Osteocyte (in vitro differentiated cells): ENCODE results near the gene KSR2. TPM values are rescaled to one million over a fixed set of nuclear protein-coding genes. Genes with fewer than 3 reads are reported as not detected.

Source experiments
- DNase-seq: peaks from one replicate; pipeline ENCODE4 v3.0.0; 2021; ENCODE audit warnings: mixed read lengths; ENCODE audit not compliant: unreplicated experiment; ENCODE audit errors: extremely low spot score
- H3K27ac Mint-ChIP-seq: one replicate; pipeline ENCODE4 v1.8.0; 2021; ENCODE audit warnings: mild to moderate bottlenecking, mixed read lengths; ENCODE audit not compliant: unreplicated experiment
- H3K27me3 Mint-ChIP-seq: one replicate; pipeline ENCODE4 v1.8.0; 2021; ENCODE audit warnings: mixed read lengths; ENCODE audit not compliant: unreplicated experiment
- H3K36me3 Mint-ChIP-seq: one replicate; pipeline ENCODE4 v1.8.0; 2021; ENCODE audit warnings: mixed read lengths; ENCODE audit not compliant: unreplicated experiment
- H3K4me1 Mint-ChIP-seq: one replicate; pipeline ENCODE4 v1.8.0; 2021; ENCODE audit warnings: mixed read lengths; ENCODE audit not compliant: unreplicated experiment
- H3K4me3 Mint-ChIP-seq: one replicate; pipeline ENCODE4 v1.8.0; 2021; ENCODE audit warnings: mild to moderate bottlenecking, moderate library complexity, mixed read lengths; ENCODE audit not compliant: unreplicated experiment
- H3K9me3 Mint-ChIP-seq: one replicate; pipeline ENCODE4 v1.8.0; 2021; ENCODE audit warnings: mixed read lengths; ENCODE audit not compliant: unreplicated experiment
- total RNA-seq: library from RNA; stranded (reverse); gene quantifications from 2 replicates; pipeline ENCODE4 v1.2.1, GENCODE V29; 2021
- TF ChIP-seq, protein P1 (sequence below): fragments of 200-600 bp; sonication (generic); IDR thresholded peaks from 2 replicates; pipeline ENCODE4 v1.5.0; 2021; ENCODE audit warnings: antibody characterized with exemption, mild to moderate bottlenecking, moderate library complexity

Gene KSR2
- total RNA-seq, 1 donor from 2014 or later: not detected

DNA sequence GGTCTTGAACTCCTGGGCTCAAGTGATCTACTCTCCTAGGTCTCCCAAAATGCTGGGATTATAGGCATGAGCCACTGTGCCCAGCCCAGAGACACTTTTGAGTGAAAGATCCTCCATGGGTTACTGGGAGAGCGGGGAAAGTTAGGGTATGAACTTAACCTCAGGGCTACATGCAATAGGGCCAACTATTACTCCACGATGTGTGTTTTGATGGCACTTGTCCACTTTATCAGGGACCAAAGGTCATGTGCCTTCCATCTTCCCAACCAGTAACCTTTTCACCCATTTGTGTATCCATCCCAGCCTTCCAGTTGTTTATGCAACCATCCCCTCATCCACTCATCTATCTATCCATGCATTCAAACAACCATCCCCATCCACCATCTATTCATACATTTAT, 546.8 kb downstream of the KSR2 start:
- H3K36me3 Mint-ChIP-seq: no peaks in the 10 kb centered on the region
- no peaks in the 10 kb centered on the region for H3K4me1 Mint-ChIP-seq
- TF ChIP-seq, protein P1, sequence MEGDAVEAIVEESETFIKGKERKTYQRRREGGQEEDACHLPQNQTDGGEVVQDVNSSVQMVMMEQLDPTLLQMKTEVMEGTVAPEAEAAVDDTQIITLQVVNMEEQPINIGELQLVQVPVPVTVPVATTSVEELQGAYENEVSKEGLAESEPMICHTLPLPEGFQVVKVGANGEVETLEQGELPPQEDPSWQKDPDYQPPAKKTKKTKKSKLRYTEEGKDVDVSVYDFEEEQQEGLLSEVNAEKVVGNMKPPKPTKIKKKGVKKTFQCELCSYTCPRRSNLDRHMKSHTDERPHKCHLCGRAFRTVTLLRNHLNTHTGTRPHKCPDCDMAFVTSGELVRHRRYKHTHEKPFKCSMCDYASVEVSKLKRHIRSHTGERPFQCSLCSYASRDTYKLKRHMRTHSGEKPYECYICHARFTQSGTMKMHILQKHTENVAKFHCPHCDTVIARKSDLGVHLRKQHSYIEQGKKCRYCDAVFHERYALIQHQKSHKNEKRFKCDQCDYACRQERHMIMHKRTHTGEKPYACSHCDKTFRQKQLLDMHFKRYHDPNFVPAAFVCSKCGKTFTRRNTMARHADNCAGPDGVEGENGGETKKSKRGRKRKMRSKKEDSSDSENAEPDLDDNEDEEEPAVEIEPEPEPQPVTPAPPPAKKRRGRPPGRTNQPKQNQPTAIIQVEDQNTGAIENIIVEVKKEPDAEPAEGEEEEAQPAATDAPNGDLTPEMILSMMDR: no peak
- H3K4me3 Mint-ChIP-seq: no peak overlapping the region
- H3K9me3 Mint-ChIP-seq: peaks cover 5% of the 10 kb centered on the region
- H3K27ac Mint-ChIP-seq: no peak overlapping the region
- H3K27me3 Mint-ChIP-seq: peaks cover 8% of the 10 kb centered on the region
- no peak for DNase-seq

- TF ChIP-seq, protein P1: no peak
- H3K27ac Mint-ChIP-seq: no peak overlapping the region
- H3K9me3 Mint-ChIP-seq: peaks cover 5% of the 10 kb centered on the region
- H3K4me3 Mint-ChIP-seq: no peak overlapping the region
- no peak for DNase-seq
- no peaks in the 10 kb centered on the region for H3K4me1 Mint-ChIP-seq
- no peaks in the 10 kb centered on the region for H3K36me3 Mint-ChIP-seq
- peaks cover 8% of the 10 kb centered on the region for H3K27me3 Mint-ChIP-seq
Observed at GRCh38 chr12:117421068-117421752, 547.6 kb downstream of the KSR2 start.

- Mint-ChIP-seq H3K36me3 (no peaks in the 10 kb centered on the region), H3K9me3 (no peaks in the 10 kb centered on the region), H3K4me1 (no peaks in the 10 kb centered on the region), H3K27me3 (peaks cover 6% of the 10 kb centered on the region), H3K27ac (no peak overlapping the region), H3K4me3 (no peak overlapping the region)
- DNase-seq: no peak
- TF ChIP-seq, protein P1: no peak
Observed at GRCh38 chr12:117417004-117417403, 551.8 kb downstream of the KSR2 start.

- Mint-ChIP-seq H3K4me3 (no peak overlapping the region), H3K27me3 (peaks cover 4% of the 10 kb centered on the region), H3K9me3 (no peaks in the 10 kb centered on the region), H3K4me1 (no peaks in the 10 kb centered on the region), H3K36me3 (no peaks in the 10 kb centered on the region), H3K27ac (no peak overlapping the region)
- TF ChIP-seq, protein P1: no peak
- no peak for DNase-seq
Observed at GRCh38 chr12:117412465-117413188, 556.2 kb downstream of the KSR2 start.

DNA sequence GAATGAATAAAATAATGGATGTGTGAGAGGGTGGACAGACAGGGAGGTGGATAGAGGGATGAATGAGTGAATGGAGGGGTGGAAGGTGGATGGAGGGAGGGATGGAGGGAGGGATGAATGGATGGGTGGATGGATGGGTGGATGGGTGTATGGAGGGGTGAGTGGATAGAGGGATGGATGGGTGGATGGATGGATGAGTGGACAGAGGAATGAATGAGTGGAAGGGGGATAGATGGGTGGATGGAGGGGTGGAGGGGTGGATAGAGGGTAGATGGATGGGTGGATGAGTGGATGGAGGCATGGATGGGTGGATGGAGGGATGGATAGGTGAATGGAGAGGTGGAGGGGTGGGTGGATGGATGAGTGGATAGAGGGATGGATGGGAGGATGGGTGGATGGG, 559.5 kb downstream of the KSR2 start:
- Mint-ChIP-seq H3K36me3 (no peaks in the 10 kb centered on the region), H3K4me3 (no peak overlapping the region), H3K27me3 (peaks cover 4% of the 10 kb centered on the region), H3K27ac (no peak overlapping the region), H3K9me3 (no peaks in the 10 kb centered on the region), H3K4me1 (no peaks in the 10 kb centered on the region)
- TF ChIP-seq, protein P1: no peak
- no peak for DNase-seq
